NCI-H187 treated with DMSO at 0.1 percent for 48 hours (cell line): ENCODE data around the gene DDX23.
"Not testable (repeated sequence)": the region's sequence is repeated elsewhere in the genome, so short reads cannot be mapped to it uniquely, and the experiment has no call there.

Source experiments
- DNase-seq: peaks from one replicate; lab custom pipeline; 2025; lab: John Stamatoyannopoulos, UW

DDX23 gene

DNA sequence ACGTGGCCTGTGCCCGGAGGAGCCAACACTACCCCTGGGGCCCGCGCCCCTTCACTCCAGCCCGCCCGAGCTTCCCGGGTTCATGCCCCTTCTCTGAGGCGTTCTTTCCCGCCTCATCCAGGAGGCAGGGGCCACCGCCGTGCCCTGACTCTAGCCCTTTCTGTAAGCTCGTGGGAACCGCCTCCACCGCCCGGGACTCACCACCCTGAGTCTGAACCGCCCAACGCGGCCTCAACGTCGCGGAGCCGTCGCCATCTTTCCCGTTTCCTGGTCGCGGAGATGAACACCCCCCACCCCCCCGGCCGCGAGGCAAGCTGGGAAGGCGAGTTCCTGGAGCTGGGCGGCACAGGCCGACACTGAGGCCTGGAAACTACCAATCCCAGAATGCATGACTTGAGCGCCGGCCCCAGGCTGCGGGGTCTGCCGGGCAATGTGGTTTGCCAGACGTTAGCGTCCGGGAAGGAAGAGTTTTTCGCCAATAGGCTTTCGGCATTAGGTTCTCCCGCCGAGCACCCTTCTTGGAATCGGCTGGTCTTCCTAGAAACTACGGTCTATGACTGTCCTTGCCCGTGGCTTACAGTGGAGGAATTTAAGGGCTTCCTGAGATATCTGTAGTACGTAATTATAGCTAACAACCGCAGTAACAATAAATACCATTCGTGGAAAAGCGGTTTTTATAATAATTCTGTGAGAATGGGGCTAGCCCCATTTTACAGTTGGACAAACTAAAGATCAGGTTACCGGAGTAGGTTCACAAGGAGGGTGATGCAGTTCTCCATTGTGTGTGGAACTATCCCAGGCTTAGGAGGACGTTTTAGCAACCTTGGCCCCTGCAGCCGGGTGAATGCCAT lies at the start of gene DDX23:
Gene DDX23, minus strand, starts transcription at position 281 of the 851 bp plus-strand sequence. CDS start 6,381 bp downstream, outside the sequence.
- DNase-seq = peak; percentile 92

DNA sequence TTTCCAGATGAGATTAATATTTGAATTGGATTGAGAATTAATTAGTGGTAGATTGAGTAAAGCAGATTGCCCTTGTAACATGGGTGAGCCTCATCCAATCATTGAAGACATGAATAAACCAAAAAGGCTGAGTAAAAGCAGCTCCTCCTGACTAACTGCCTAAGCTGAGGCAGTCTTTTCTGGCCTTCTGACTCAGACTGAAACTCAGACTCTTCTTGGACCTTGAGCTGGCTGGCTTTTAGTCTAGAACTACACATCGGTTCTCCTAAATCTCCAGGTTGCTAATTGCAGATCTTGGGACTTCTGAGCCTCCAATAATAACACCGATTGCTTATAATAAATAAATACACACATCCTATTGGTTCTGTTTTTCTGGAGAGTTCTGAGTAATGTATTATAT lies 49.3 kb upstream of the DDX23 start:
- no peak for DNase-seq

- DNase-seq = no peak
Observed at GRCh38 chr12:48899651-48900050, 47.7 kb upstream of the DDX23 start.

DNA sequence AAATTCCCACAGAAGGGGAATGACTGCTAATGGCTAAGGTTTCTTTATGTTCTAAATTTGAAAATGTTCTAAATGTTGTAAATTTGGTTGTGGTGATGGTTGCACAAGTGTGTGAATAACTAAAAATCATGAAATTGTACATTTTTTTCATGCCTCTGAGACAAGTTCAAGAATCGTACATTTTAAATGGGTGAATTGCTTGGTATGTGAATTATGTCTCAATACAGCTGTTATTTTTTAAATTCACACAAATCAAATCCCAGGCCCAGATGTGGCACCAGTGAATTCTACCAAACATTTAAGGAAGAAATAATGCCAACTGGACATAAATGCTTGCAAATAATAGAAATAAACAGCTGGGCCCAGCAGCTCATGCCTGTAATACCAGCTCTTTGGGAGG lies 42.3 kb upstream of the DDX23 start:
- no peak for DNase-seq

- DNase-seq = peak; percentile 4
Observed at GRCh38 chr12:48890657-48891418, 38.9 kb upstream of the DDX23 start.

GRCh38 chr12:48889679-48890078 lies 37.7 kb upstream of the DDX23 start:
- no peak for DNase-seq

- no peak for DNase-seq
Observed at GRCh38 chr12:48883305-48884161, 31.6 kb upstream of the DDX23 start.

- DNase-seq = no peak
Observed at GRCh38 chr12:48882972-48883304, 31.0 kb upstream of the DDX23 start.

DNA sequence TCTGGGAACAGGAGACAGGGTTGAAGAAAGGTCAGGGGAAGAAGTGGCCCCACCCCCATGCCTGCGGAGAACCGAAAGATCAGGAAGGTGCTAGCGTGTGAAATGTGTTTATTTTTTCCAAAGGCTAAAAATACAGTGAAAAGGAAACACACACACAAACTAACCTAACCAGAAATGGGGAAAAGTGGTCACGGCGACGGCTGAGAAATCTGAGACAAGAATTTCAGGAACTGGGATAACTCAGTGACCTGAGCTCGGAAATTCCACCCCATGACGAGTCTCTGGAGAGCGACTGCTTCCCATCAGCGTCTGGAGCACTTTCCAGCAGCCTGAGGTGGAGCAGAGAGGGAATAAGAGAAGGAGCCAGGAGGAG lies 30.3 kb upstream of the DDX23 start:
- DNase-seq = no peak

DNA sequence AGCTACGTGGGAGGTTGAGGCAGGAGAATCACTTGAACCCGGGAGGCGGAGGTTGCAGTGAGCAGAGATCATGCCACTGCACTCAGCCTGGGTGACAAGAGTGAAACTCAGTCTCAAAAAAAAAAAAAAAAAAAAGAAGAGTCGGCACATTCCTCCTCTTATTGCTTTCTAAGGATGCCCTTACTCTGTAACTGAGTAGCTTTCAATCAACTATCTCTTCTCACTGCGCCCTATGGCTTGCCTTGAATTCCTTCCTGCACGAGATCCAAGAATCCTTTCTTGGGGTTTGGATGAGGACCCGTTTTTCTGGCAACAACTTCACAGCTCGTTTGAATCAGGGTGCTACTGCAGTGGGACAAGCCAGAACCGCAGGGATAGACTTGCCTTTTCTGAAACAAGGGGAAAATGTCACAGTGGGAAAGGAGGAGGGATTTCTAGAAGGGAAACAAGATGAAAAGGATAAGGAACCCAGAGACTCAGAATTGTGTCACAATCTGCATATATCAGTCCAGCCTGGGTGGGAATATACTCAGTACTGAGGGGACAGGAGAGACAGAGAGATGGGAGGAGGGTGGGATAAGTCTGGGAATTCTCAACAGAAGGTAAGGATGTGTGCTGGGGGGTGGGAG lies 29.8 kb upstream of the DDX23 start:
- DNase-seq = no peak

GRCh38 chr12:48880647-48881046 lies 28.7 kb upstream of the DDX23 start:
- no peak for DNase-seq

DNA sequence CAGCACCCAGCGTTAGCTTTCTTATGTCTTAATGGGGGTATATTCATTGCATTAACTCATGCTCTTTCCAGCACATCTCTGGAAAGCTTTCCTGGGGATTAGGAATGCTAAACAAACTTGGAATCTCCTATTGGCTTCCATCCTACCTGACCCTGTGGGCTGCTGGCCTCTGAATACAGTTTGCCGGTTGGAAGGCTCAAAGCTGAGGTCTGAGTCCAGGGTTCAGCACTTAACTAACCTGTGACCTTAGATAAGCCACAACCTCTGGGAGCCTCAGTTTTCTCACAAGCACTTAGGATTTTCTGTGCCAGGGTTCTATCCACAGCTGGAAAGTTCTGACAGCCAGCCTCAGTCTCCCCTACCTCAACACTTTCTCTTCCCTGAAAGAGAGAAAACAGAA lies 26.6 kb upstream of the DDX23 start:
- no peak for DNase-seq

GRCh38 chr12:48875944-48876515 lies 24.1 kb upstream of the DDX23 start:
- no peak for DNase-seq

DNA sequence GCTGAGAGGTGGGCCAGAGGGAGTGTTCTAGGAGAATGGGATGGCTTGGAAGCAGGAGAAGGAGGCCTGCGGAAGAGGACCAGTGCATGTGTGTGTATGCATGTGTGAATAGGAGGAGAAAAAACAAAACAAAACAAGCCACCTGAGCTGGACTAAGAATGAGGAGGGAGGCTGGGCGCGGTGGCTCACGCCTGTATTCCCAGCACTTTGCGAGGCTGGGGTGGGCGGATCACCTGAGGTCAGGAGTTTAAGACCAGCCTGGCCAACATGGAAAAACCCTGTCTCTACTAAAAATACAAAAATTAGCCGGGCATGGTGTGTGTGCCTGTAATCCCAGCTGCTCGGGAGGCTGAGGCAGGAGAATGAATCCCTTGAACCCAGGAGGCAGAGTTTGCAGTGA lies 21.6 kb upstream of the DDX23 start:
- not testable (repeated sequence) for DNase-seq

DNA sequence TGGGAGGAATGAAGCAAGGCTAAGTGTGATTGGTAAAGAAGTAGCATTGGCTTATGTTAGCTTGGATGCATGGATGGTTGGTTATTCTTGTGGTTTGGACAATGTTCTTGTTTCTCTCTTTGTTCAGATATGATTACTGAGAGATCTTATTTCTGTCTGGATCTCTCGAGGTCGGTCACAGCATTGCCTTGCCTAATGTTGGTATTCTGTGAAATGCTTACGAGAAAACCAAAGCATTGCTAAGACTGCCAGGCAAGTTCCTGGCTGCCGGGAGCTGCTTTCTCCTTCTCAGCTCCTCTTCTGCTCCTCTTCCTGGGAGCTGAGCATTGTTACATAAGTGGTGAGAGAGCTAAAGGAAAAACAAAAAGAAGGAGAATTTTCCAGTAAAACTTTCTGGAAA lies 21.1 kb upstream of the DDX23 start:
- no peak for DNase-seq

DNA sequence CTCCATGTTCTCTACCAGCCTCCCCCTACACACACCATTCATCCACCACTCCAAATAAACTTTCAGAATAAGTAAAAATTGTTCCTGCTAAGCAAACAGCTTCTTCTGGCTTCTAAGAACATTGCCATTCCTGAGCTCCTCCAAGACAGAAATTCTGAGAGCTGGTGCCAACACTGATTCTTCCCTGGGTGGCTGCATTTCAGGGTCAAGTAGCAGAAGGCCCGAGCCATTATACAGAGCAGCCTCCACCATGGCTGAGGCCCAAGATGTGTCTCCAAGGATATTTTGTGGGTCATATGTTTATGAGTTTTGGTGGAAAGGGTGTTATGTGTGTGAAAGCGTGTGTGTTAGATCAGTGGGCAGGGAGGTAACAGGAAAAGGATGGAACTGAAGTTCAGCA lies 17.2 kb upstream of the DDX23 start:
- DNase-seq = no peak

- no peak for DNase-seq
Observed at GRCh38 chr12:48868451-48868850, 16.5 kb upstream of the DDX23 start.

DNA sequence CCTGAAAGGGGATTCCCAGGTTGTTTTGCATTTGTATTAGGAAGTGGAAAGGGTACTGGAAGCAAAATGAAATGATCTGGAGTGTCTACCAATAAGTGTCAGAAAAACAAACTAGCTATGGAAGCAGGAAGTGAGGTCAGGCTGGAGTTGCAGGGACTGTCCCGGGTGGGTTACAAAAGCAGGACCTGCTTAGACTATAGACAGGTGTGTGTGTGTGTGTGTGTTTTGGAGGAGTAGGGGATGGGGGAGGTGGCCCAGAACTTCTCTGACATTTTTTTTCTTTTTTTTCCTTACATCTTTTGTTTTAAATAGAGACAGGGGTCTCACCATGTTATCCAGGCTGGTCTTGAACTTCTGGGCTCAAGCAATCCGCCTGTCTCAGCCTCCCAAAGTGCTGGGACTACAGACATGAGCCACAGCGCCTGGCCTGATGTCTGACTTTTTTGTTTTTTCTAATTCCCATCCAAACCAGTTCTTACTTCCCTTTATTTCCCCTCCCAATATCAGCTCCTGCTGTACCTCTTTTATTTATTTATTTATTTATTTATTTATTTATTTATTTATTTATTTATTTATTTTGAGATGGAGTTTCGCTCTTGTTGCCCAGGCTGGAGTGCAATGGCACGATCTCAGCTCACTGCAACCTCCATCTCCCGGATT lies 14.2 kb upstream of the DDX23 start:
- DNase-seq = no peak

DNA sequence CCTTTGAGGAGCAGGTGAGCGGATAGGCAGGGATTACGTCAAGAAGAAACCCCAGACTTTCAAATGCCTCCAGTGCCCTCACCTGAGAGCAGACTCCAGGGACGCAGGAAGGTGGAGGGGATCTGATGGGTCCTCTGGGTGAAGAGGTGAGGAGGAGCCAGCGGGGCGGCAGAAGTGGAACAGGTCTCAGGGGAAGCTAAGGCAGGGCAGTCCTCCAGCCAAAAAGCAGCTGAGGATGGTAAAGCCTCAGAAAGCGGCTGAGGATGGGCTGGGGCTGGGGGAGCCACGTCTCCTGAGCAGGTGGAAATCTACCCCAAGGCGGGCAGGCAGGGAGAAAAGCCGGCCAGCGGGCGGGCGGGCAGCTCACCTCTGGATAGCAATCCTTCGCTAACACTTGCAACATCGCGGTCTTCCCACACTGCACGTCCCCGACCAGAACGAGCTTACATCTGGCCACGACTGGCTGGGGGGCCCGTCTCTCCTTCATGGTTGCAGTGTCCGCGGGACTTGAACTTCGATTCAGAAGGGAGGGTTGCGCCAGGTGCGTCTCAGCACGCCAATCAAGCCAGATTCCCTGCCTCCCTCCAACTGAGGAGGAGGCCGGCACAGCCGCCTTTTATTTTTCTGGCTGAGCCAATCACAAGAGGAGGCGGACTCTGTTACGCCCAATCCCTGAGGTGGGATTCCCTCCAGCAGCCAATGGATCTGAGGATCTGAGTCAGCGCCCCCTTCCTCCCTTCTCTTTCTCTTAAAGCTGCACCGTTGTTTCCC lies 13.5 kb upstream of the DDX23 start, which contains the start of gene RND1:
Gene RND1, minus strand, starts transcription at position 590 of the 771 bp plus-strand sequence. Its CDS starts 103 bp downstream, at position 487.
- DNase-seq = peak; percentile 74

- no peak for DNase-seq
Observed at GRCh38 chr12:48863291-48863690, 11.3 kb upstream of the DDX23 start.
